Heart left ventricle (tissue), 16 donors: ENCODE results near the gene ITGA11. TPM values are rescaled to one million over a fixed set of nuclear protein-coding genes. Genes with fewer than 3 reads are reported as not detected.

ENCODE experiments used
- ATAC-seq, 4 donors: fragments of 200-7000 bp; cut with Tn5 transposase; one replicate each; pipeline ENCODE4 v1.9.1; 2020 to 2022; ENCODE audit warnings: moderate library complexity in 4 of 4, mild to moderate bottlenecking in 3 of 4, moderate number of reproducible peaks in 1 of 4
- DNase-seq, 5 donors: peaks; one replicate each; pipeline ENCODE4 v3.0.0-alpha.2; 2020
- H3K27ac ChIP-seq, 12 donors: fragments of 200-600 bp; sonication (generic) in 4 of 12; one replicate each; pipeline versions ENCODE4 v1.5.0 to v1.8.0; 2016 to 2022; ENCODE audit warnings: mild to moderate bottlenecking in 2 of 12
- H3K27me3 ChIP-seq, 9 donors: fragments of 200-600 bp; sonication (generic) in 2 of 9; one replicate each; pipeline versions ENCODE4 v1.5.1 to v1.8.0; 2016 to 2022; ENCODE audit warnings: mild to moderate bottlenecking in 3 of 9
- H3K36me3 ChIP-seq, 9 donors: fragments of 200-600 bp; sonication (generic) in 2 of 9; one replicate each; pipeline versions ENCODE4 v1.5.0 to v1.8.0; 2018 to 2022; ENCODE audit warnings: mild to moderate bottlenecking in 2 of 9
- H3K4me1 ChIP-seq, 12 donors: fragments of 200-600 bp; sonication (generic) in 4 of 12; one replicate each; pipeline versions ENCODE4 v1.5.0 to v1.8.0; 2016 to 2022; ENCODE audit warnings: mild to moderate bottlenecking in 3 of 12
- H3K4me3 ChIP-seq, 12 donors: fragments of 200-600 bp; sonication (generic) in 4 of 12; one replicate each; pipeline versions ENCODE4 v1.5.0 to v1.8.0; 2017 to 2022; ENCODE audit warnings: mild to moderate bottlenecking in 9 of 12, moderate library complexity in 4 of 12
- H3K9me3 ChIP-seq, 12 donors: fragments of 200-600 bp; sonication (generic) in 4 of 12; one replicate each; pipeline versions ENCODE4 v1.5.0 to v1.8.0; 2016 to 2022; ENCODE audit warnings: mild to moderate bottlenecking in 1 of 12
- POLR2A ChIP-seq, 2 donors: fragments of 450-650 bp; IDR thresholded peaks; one replicate each; pipeline ENCODE4 v1.6.1; 2017; ENCODE audit warnings: antibody characterized with exemption in 2 of 2, mild to moderate bottlenecking in 2 of 2, moderate library complexity in 2 of 2
- WGBS, 4 donors: extraction: QIAGEN DNeasy Blood & Tissue Kit in 2 of 4; methylation state at CpG; one replicate each; pipeline versions ENCODE4 v1.1.5 to v1.1.7; 2013 to 2018; 5-methylcytosine and 5-hydroxymethylcytosine counted together
- intact Hi-C, 10 donors: fragments of 100-400 bp; cut with DNase I; formaldehyde crosslinking; loops; one replicate each; pipeline versions ENCODE4 v1.11.1 to v1.14.2; 2022
- polyA plus RNA-seq, 2 donors: library from polyadenylated mRNA; stranded (reverse); fragments of 200-250 nt; gene quantifications; one replicate each; pipeline ENCODE4 v1.2.3, GENCODE V29; 2013
- total RNA-seq, 9 donors: library from RNA; depleted of rRNA in 2 of 9; stranded (reverse); fragments of >200 nt in 2 of 9; fragmentation: NEBNext Ultra II Directional in 3 of 9; extraction: Animal tissue kit (Norgen Biotek cat#: 25700) in 3 of 9; gene quantifications; one replicate each; pipeline versions ENCODE4 v1.1.0 to v1.2.4, GENCODE V29; 2016 to 2023
- TF ChIP-seq, protein P1 (sequence below), 12 donors: fragments of 200-600 bp; sonication (generic) in 4 of 12; IDR thresholded peaks; one replicate each; pipeline versions ENCODE4 v1.5.0 to v1.8.0; 2018 to 2022; ENCODE audit warnings: antibody characterized with exemption in 12 of 12, mild to moderate bottlenecking in 5 of 12
- donor health status: ischemic (EF 13 %, LVEDD 7.1; RV severe dilation, severe dysfunction).
- donor health status: healthy with polysubstance abuse.
- donor health status: DM: no; HTN: yes; CAD: no.
- donor health status: DM: no; HTN: no; CAD: no.
- donor health status: ischemic (EF 25% LVEDD 6.9; RV normal size, moderate dysfunction).
- donor health status: ischemic (EF 25% LVEDD 5.7; RV mildly dilated, moderate dysfunction).
- donor health status: healthy.
- donor health status: DM: yes; HTN: yes; CAD: no.
- donor health status: ischemic (EF 35%, LVEDD 5.7; RV mildly dilated, moderate dysfunction).
- donor health status: nonischemic (EF 11% LVEDD 7.7; RV severe dilation, severe dysfunction).
- donor health status: DM: yes; HTN: yes; CAD: no.
- donor health status: PGD.
- donor health status: ischemic (EF 29% LVEDD 5.4; RV normal size, mild dysfunction).
- donor health status: nonischemic (EF 23%, LVEDD 6.1; RV moderate dilation, normal function).

Gene ITGA11
- total and polyA plus RNA-seq, 11 donors, result 2.1 to 35.5 (median 12.1) TPM

DNA sequence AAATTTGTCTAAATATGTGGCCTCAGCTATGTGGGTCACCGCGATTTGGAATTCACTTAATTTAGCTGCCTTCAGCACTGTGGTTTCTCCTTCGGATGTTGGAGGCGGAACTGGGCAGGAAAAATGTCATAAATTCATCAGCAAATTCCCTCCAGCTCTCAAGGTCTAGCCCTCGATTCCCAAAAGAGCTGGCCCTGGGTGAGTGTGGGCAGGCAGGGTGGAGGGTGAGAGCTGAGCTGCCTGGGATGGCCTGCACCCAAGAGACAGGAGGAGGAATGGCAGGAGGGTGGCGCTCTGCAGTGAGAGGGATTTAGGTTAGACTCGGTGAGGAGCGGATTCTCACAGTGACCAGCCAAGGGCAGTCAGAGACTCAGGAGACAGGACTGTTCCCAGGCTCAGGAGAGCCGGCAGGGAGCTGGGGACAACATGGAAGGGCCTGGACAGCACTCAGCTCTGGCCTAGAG is 97.3 kb downstream of the ITGA11 start:
- peak overlapping the region; percentile 22 to 86 (median 51) for H3K27ac ChIP-seq
- 73 to 78% (median 75%) methylated on average over 9 of the region's 9 CpGs for WGBS, 4 donors
- TF ChIP-seq, protein P1, sequence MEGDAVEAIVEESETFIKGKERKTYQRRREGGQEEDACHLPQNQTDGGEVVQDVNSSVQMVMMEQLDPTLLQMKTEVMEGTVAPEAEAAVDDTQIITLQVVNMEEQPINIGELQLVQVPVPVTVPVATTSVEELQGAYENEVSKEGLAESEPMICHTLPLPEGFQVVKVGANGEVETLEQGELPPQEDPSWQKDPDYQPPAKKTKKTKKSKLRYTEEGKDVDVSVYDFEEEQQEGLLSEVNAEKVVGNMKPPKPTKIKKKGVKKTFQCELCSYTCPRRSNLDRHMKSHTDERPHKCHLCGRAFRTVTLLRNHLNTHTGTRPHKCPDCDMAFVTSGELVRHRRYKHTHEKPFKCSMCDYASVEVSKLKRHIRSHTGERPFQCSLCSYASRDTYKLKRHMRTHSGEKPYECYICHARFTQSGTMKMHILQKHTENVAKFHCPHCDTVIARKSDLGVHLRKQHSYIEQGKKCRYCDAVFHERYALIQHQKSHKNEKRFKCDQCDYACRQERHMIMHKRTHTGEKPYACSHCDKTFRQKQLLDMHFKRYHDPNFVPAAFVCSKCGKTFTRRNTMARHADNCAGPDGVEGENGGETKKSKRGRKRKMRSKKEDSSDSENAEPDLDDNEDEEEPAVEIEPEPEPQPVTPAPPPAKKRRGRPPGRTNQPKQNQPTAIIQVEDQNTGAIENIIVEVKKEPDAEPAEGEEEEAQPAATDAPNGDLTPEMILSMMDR (IDR thresholded peaks at IDR 0.05), result peak in 1 of 12 donors; percentile 21
- no peak for TF ChIP-seq POLR2A (IDR thresholded peaks at IDR 0.05)
- no peaks in the 10 kb centered on the region for H3K9me3 ChIP-seq
- H3K27me3 ChIP-seq, result no peaks in the 10 kb centered on the region
- DNase-seq (peak in 1 of 5 donors; percentile 35), ATAC-seq (peak in 3 of 4 donors; percentile 17 to 36 (median 33))
- H3K36me3 ChIP-seq, result peaks cover 0 to 19% (median 0%) of the 10 kb centered on the region in 9 donors
- intact Hi-C loops, result loop anchor here in 1 of 10 donors (2.0 kb wide), 2 partner anchors 32 to 40 kb away; no protein-coding TSS in a partner anchor
- H3K4me3 ChIP-seq, result no peak overlapping the region
- H3K4me1 ChIP-seq, result peaks cover 0 to 37% (median 19%) of the 10 kb centered on the region in 12 donors

DNA sequence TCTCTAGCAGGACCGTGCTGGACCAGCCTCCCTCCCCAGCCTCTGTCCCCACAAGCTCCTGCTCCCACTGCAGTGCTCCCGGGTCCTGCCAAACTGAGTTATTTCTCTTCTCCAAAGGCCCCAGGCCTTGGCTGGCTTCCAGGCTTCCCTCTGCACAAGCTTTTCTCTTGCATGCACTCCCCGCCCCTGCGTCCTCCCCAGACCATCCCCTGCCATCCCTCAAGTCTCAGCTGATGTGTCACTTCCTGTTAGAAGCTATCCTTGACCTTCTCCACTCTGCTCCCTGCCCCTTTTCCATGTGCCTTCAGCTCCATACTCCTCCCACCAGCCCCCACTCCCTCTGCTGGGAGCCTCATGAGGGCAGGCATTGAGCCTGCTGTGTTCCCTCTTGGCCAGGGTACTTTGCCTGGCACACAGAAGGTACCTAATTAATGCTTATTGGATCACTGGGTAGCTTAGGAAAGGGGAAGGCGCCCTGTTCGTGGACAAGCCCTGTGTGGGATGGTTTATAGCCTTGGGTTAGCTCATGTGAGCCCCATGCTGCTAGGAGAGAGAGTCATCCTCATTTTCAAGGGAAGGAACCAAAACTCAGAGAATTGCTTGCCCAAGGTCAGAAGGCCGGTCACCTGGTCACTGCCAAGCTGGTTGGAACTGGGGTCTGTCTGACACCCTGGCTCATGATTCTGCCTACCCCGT is 98.0 kb downstream of the ITGA11 start:
- intact Hi-C loops, result loop anchor here in 1 of 10 donors (2.0 kb wide), 2 partner anchors 33 to 41 kb away; no protein-coding TSS in a partner anchor
- WGBS, 4 donors, result 80 to 88% (median 82%) methylated on average over 8 of the region's 8 CpGs
- H3K36me3 ChIP-seq, result peaks cover 0 to 27% (median 0%) of the 10 kb centered on the region in 9 donors
- peak overlapping the region in 7 of 12 donors; percentile 22 to 86 (median 56) for H3K27ac ChIP-seq
- H3K4me3 ChIP-seq, result no peak overlapping the region
- no peaks in the 10 kb centered on the region for H3K9me3 ChIP-seq
- peak in 3 of 5 donors; percentile 58 to 81 (median 70) for DNase-seq
- TF ChIP-seq, protein P1 (IDR thresholded peaks at IDR 0.05), result no peak
- no peak for TF ChIP-seq POLR2A (IDR thresholded peaks at IDR 0.05)
- ATAC-seq, result no peak
- H3K4me1 ChIP-seq, result peaks cover 0 to 33% (median 19%) of the 10 kb centered on the region in 12 donors
- H3K27me3 ChIP-seq, result no peaks in the 10 kb centered on the region

DNA sequence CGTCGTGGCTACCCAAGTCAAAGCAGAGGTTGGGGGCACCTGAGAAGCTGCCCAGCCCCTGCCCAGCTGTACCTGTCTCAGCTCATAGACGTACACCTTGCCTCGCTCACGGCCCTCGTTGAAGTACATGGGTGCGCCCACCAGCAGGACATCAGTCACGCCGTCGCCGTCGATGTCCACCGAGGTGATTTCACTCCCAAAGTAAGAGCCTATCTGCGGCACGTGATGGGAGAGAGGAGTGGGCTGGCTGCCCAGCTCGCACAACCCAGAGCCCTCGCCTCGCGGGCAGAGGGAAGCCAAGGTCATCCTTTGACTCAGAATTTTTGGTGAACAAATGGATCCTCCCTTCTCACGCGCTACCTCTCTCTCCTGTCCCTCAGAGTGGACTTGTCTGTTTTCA is 99.7 kb downstream of the ITGA11 start:
- Histone ChIP-seq H3K9me3 (no peaks in the 10 kb centered on the region), H3K36me3 (peaks cover 0 to 29% (median 0%) of the 10 kb centered on the region in 9 donors), H3K27ac (no peak overlapping the region), H3K27me3 (no peaks in the 10 kb centered on the region), H3K4me1 (peaks cover 0 to 35% (median 19%) of the 10 kb centered on the region in 12 donors), H3K4me3 (no peak overlapping the region)
- 81 to 94% (median 85%) methylated on average over 21 of the region's 21 CpGs for WGBS, 4 donors
- intact Hi-C loops, result no loop called here
- ATAC-seq (no peak), DNase-seq (no peak)
- no peak for TF ChIP-seq POLR2A (IDR thresholded peaks at IDR 0.05)
- TF ChIP-seq, protein P1 (IDR thresholded peaks at IDR 0.05), result no peak

DNA sequence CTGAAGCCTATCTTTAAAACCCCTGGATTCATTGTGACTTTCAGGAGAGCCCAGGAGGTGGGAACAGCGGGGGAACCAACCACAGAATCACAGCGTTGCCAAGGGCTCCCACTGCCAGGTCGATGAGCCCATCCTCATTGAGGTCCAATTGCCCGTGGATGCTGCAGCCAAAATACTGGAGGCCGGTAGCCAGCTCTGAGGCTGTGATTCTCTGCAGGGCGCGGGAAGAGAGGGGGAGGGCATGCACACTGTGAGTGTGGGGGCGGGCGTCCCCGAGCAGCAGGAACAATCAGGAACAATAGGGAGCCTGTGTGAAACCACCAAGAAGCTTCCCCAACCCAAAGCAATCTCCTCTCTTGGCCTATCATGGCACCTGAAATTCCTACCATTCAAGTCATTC is 101.1 kb downstream of the ITGA11 start:
- intact Hi-C loops, result no loop called here
- DNase-seq, result no peak
- TF ChIP-seq, protein P1 (IDR thresholded peaks at IDR 0.05), result no peak
- no peak for TF ChIP-seq POLR2A (IDR thresholded peaks at IDR 0.05)
- ATAC-seq, result no peak
- peaks cover 0 to 37% (median 0%) of the 10 kb centered on the region in 9 donors for H3K36me3 ChIP-seq
- no peaks in the 10 kb centered on the region for H3K9me3 ChIP-seq
- no peak overlapping the region for H3K4me3 ChIP-seq
- H3K27ac ChIP-seq, result no peak overlapping the region
- WGBS, 4 donors, result 67 to 82% (median 71%) methylated on average over 5 to 10 of the region's 10 CpGs
- no peaks in the 10 kb centered on the region for H3K27me3 ChIP-seq
- peaks cover 0 to 44% (median 19%) of the 10 kb centered on the region in 12 donors for H3K4me1 ChIP-seq
